Fibroblast of mammary gland (primary cell): Measurements from ENCODE around the gene ANO6.

ENCODE experiments used
- DNase-seq: peaks from one replicate; pipeline ENCODE4 v3.0.0-alpha.2; 2010; ENCODE audit warnings: low read depth
- H3K4me3 ChIP-seq: 2 replicates; pipeline ENCODE4 v1.5.1; 2011; ENCODE audit warnings: low read depth, mild to moderate bottlenecking, low read length, moderate library complexity; ENCODE audit not compliant: control insufficient read depth
- CTCF ChIP-seq: conservative IDR thresholded peaks from 2 replicates; pipeline ENCODE4 v1.5.1; 2011; ENCODE audit warnings: low read depth, low read length, inconsistent platforms; ENCODE audit not compliant: control insufficient read depth, insufficient read depth

The ANO6 gene

GRCh38 chr12:45296046-45296586, 80.2 kb downstream of the ANO6 start:
- H3K4me3 ChIP-seq = no peak overlapping the region
- no peak for DNase-seq
- TF ChIP-seq CTCF = no peak

DNA sequence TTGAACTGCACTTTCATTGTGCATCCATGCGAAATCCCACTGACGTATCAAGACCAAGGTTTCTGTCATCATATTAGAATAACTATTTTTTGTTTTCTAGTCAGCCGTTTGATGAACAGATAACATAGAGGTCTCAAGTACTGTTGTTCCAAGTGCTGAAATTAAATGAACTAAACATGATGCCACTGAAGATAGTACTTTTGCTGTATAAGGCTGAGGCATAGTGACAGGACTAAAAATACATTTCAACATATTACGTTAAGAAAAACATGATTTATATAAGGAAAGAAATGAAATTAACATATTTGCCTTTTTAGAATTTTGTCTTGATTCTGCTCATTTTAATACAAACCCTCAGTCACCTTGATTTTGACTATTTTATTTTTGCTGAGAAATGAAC, 82.2 kb downstream of the ANO6 start:
- DNase-seq = no peak
- H3K4me3 ChIP-seq = no peak overlapping the region
- TF ChIP-seq CTCF = no peak

DNA sequence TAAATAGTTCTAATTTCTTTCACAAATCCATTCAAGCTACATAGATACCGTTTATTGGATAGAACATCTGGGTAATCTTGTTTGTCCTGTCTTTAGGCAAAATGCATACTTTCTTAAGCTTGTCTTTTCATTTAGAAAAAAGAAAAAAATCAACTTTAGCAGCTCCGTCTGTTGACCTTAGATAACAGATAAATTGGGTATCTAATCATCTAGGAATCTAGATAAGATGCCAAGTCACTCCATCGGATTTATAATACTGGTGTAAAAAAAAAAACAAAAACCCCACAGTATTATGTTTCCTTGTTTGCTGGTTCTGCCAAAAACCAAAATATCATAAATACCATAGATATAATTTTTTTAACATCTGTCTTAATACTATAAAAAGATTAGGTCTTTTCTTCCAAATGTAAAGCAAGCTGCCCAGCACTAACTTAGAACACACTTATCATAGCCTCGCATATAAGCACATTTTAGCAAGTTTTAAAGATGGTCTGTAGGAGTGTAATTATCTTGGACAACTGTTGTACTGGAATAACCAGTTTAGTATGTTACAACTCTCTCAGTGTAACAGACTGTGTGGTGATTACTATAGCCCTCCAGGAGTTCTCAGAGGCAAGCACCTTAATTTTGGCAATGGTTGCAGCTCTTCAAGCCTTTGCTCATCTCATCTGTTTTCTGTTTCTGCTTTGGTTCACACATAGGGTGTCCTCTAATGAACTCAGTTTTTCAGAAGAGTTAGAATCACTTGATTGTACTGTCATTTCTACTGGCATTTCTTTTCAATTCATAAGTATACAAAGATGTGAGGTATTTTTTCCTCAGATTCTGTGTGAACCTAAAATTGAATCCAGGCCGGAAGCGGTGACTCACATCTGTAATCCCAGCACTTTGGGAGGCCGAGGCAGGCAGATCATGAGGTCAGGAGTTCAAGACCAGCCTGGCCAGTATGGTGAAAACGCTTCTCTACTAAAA, 83.1 kb downstream of the ANO6 start:
- no peak for TF ChIP-seq CTCF
- peak; percentile 75 for DNase-seq
- H3K4me3 ChIP-seq = no peak overlapping the region

GRCh38 chr12:45302621-45303369, 86.9 kb downstream of the ANO6 start:
- H3K4me3 ChIP-seq = no peak overlapping the region
- TF ChIP-seq CTCF = no peak
- DNase-seq = peak; percentile 52

DNA sequence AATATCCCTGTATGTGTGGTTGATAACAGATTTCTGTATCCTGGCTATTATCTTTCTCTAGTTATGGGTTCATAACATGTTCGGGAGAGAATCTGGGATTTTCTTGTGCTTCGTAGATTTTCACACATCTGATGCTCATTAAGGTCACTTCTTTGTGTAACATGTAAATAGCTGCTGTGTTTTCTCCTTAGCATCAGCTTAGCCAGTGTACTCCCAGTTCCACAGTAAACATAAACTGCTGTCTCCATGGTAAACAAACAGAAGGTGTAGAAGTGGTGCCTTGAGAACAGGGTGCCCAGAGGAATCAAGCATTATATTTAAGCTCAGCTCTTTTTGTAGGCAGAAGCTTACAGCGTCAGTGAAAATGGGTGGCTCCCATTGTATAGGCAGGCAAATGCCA, 88.0 kb downstream of the ANO6 start:
- no peak for TF ChIP-seq CTCF
- DNase-seq = no peak
- H3K4me3 ChIP-seq = no peak overlapping the region

GRCh38 chr12:45304514-45305178, 88.8 kb downstream of the ANO6 start:
- no peak for DNase-seq
- no peak overlapping the region for H3K4me3 ChIP-seq

More at GRCh38 chr12:45304514-45305178, 88.8 kb downstream of the ANO6 start:
- TF ChIP-seq CTCF = no peak
